Measurements from ENCODE around the gene PMAIP1.

DNA sequence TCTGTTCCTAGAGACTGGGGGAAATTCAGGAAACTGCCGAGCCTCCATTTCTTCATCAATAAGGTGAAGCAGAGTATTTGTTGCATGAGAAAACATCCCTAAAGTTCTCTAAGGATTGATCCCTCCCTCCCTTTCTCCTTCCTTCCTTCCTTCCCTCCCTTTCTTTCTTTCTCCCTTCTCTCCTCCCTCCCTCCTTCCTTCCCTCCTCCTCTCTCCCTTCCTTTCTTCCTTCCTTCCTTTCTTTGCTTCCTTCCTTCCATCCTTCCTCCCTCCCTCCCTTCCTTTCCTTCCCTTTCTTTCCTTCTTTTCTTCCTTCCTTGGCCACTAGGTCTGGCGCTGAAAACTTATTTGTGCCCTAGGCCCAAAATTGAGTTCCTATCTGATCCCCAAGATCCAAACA is 47.2 kb upstream of the PMAIP1 start:
- TF ChIP-seq, protein P1, sequence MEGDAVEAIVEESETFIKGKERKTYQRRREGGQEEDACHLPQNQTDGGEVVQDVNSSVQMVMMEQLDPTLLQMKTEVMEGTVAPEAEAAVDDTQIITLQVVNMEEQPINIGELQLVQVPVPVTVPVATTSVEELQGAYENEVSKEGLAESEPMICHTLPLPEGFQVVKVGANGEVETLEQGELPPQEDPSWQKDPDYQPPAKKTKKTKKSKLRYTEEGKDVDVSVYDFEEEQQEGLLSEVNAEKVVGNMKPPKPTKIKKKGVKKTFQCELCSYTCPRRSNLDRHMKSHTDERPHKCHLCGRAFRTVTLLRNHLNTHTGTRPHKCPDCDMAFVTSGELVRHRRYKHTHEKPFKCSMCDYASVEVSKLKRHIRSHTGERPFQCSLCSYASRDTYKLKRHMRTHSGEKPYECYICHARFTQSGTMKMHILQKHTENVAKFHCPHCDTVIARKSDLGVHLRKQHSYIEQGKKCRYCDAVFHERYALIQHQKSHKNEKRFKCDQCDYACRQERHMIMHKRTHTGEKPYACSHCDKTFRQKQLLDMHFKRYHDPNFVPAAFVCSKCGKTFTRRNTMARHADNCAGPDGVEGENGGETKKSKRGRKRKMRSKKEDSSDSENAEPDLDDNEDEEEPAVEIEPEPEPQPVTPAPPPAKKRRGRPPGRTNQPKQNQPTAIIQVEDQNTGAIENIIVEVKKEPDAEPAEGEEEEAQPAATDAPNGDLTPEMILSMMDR (conservative IDR thresholded peaks at IDR 0.05; ENCODE audit: low read length): no peak
- TF ChIP-seq EZH2phosphoT487 (IDR thresholded peaks at IDR 0.05; ENCODE audit: borderline replicate concordance, low read depth, low read length): no peak
